ENCODE data around the gene TXNDC2.
"Not testable (repeated sequence)": the region's sequence is repeated elsewhere in the genome, so short reads cannot be mapped to it uniquely, and the experiment has no call there.

Gene TXNDC2

DNA sequence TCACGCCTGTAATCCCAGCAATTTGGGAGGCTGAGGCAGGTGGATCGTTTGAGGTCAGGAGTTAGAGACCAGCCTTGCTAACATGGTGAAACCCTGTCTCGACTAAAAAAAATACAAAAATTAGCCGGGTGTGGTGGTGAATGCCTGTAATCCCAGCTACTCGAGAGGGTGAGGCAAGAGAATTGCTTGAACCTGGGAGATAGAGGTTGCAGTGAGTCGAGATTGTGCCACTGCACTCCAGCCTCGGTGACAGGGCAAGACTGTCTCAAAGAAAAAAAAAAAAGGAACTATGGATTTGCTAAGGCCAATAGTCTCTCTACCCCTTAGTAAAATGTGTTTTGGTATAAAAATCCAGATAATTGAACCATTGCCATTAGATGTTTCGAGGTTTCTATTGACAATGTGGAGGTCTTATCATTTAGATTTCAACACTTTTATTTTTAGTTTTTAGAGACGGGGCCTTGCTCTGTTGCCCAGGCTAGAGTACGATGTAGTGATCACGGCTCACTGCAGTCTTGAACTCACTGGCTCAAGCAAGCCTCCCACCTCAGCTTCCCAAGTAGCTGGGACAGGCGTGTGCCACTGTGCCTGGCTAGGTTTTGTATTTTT, 1.1 kb upstream of the TXNDC2 start:
- no peak for DNase-seq (ENCODE audit: low spot score)

DNA sequence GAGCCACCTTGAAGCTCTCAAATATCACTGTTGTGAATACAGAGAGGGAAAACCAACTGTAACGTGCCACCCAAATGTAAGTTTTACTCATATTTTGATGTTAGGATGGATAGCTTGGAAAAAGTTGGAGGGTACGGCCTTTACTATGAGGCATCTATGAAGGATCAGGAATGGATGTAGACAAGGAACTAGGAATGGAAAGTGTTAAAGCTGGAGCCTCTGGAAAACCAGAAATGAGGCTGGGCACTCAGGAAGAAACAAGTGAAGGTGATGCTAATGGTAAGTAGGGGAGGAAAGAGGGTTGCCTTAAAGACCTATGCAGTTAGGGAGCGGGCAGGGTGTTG, 204 bp downstream of the TXNDC2 start:
- DNase-seq (ENCODE audit: low spot score), result no peak

DNA sequence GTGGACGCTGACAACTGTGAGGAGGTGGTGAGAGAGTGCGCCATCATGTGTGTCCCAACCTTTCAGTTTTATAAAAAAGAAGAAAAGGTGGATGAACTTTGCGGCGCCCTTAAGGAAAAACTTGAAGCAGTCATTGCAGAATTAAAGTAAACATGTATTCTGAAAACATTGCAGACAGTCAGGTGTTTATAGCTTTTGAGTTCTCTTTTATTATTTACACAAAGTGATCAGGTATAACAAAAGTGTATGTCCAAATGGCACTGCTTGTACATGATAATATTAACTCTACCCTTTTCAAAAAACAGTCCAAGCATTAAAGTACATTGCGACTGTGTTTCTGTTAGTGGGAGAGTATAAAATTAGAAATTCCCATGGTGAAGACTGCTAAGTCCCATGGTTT, 2.2 kb downstream of the TXNDC2 start:
- DNase-seq (ENCODE audit: low spot score), result no peak

DNA sequence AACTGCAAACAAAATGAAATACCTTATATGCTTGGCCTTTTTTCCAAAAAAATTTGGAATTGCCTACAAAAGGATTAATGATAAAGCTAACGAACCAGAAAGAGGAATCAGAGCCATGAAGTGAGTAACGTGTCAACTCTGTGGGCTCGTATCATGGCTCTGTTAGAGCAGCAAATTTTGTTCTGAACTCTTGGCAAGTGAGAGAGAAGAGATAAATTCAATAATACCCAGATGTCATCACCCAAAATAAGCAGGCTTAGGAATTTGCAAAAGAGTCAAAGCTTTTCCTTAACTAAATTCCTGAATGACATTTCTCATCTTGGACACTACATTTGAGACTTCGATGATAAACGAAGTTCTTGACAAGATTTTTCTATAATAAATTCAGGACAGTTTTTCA, 4.4 kb downstream of the TXNDC2 start:
- no peak for DNase-seq (ENCODE audit: low spot score)

DNA sequence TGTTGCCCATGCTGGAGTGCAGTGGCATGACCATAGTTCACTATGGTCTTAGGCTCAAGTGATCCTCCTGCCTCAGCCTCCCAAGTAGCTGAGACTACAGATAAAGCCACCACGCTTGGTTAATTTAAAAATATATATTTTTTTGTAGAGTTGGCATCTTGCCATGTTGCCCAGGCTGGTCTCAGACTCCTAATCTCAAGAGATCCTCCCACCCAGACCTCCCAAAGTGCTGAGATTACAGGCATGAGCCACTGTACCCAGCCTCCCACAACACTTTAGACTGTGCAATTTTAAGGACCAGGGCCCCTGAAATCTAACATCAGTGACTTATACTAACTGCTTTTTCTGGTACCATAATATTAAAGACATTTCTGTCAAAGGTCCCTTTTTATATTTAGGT, 5.2 kb downstream of the TXNDC2 start:
- DNase-seq (ENCODE audit: low spot score), result no peak

DNA sequence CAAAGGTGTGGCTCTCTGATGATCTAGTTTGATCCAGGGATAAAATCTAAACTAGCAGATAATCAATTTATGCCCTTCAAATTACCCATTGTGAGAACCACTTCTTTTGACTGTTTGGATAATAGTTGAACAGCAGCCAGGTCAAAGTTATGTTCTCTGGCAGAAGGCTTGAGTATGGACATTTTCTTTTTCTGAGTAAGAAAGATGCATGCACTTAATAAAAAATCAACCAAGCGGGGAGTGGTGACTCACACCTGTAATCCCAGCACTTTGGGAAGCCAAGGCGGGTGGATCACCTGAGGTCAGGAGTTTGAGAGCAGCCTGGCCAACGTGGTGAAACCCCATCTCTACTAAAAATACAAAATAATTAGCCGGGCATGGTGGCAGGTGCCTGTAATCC, 5.7 kb downstream of the TXNDC2 start:
- not testable (repeated sequence) for DNase-seq (ENCODE audit: low spot score)

DNA sequence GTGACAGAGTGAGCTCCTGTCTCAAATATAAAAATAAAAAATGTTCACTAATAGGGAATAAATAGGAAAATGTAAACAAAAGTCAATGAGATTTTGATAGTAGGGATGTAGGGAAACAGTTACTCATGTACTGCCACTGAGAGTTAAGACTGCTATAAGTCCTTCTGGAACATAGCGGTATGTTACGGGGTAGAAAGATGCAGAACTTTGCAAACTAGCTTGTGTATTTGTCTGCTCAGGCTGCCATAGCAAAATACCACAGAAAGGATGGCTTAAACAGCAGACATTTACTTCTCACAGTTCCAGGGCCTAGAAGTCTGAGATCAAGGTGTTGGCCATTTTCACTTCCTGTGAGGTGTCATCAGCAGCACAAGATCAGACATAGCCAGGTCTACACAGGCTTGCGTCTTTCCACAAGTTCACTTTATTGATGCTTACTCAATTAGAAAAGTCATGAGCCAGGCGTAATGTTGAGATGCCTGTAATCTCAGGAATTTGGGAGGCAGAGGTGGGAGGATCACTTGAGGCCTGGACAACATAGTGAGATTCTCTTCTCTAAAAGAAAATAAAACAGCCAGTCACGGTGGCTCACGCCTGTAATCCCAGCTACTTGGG, 8.8 kb downstream of the TXNDC2 start:
- no peak for DNase-seq (ENCODE audit: low spot score)

DNA sequence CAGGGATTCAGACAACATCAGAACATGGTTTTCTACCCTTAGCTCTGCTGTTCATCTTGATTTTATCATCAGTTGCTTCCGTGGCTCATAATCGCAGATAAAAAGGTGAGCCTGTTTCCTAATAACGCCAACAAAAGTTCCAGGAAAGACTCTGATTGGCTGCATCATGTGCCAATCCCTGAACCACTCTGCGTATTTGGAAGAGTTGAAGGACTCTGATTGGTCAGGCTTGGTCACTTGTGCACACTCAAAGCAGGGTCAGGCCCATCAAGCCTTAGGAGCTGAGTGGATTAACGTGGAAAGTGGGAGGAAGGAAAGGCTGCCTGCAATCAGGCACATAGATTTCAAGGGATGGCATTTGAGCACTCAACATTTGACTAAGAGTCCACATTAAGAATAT, 11.4 kb downstream of the TXNDC2 start:
- no peak for DNase-seq (ENCODE audit: low spot score)

DNA sequence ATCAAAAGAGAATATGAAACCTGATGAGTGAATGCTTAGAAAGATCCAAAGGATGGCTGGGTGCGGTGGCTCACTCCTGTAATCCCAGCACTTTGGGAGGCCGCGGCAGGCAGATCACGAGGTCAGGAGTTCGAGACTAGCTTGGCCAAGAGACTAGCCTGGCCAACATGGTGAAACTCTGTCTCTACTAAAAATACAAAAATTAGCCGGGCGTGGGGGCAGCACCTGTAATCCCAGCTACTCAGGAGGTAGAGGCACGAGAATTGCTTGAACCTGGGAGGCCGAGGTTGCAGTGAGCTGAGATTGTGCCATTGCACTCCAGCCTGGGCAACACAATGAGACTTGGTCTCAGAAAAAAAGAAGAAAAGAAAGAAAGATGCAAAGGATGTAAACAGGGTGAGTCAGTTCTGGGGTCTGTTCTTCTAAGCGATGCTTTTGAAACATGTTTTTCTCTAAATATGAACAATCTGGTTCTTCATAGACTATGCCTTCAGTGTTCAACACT, 12.1 kb downstream of the TXNDC2 start:
- not testable (repeated sequence) for DNase-seq (ENCODE audit: low spot score)

DNA sequence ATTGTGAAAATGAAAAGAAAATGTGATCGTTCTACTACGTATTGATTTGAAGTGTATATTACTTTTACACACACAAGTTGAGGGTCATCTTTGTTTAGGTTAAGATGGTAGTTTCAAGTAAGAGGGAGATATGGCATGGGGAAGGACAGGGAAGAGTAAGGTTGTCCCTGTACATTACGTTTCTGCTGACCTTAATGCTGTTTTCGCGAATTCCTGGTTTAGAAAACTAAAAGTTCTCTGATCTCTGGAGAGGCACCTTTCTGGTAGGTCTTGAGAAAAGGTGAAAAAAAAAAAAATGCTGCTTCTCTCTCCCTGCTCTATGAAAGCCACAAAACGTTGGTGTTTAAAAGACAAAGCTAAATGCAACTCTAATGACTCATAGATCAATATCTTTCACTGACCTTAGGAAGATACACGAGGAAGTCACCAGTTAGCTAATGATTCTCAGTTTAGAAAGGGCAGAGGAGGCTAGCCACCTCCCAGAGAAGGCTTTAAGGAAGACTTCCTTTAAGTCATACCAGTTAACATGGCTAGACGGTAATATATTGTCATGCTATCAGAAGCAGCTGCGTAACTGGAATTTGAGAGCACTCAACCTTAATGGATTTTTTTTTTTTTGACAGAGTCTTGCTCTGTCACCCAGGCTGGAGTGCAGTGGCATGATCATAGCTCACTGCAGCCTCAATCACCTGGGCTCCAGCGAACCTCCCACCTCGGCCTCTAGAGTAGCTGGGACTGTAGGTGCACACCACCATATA, 13.2 kb downstream of the TXNDC2 start:
- no peak for DNase-seq (ENCODE audit: low spot score)

DNA sequence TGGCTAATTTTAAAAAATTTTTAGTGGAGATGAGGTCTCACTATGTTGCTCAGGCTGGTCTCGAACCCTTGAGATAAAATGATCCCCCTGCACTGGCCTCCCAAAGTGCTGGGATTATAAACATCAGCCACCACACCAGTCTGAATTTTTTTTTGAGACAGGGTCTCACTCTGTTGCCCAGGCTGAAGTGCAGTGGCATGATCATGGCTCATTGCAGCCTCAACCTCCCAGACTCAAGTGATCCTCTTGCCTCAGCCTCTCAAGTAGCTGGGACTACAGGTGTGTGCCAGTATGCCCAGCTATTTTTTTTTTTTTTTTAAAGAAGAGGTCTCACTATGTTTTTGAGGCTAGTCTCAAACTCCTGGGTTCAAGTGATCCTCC, 13.8 kb downstream of the TXNDC2 start:
- not testable (repeated sequence) for DNase-seq (ENCODE audit: low spot score)

DNA sequence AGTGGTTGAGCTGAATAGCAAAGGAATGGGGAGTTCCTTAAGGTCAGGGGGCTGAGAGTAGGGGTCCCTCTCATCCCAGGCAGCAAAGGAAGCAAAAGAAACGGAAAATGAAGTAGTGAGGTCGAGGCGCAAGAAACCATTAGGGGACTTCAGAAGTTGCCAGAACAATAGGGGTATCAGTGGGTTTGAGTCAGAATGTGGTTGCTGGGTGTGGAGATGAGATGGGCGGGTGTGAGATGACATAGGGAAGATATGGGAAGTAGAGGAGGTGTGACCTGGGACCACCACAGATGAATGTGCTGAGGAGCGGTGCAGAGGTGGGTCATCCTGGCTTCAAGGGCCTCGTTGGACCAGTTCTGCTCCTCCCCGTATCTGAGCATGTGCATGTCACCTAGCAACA, 14.9 kb downstream of the TXNDC2 start:
- no peak for DNase-seq (ENCODE audit: low spot score)

DNA sequence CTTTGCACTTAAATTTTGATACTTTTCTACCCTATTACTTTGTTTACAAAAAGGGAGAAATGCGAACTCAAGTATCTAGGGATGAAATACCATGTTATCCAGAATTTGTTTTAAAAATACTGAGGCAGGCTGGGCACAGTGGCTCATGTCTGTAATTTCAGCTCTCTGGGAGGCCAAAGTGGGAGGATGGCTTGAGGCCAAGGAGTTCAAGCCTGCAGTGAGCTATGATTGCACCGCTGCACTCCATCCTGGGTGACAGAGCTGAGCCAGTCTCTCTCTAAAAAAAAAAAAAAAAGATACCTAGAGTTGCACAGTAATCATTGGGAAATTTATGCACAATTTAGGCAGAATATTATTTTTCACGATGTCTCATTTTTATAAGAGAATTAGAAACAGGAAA, 15.6 kb downstream of the TXNDC2 start:
- no peak for DNase-seq (ENCODE audit: low spot score)

DNA sequence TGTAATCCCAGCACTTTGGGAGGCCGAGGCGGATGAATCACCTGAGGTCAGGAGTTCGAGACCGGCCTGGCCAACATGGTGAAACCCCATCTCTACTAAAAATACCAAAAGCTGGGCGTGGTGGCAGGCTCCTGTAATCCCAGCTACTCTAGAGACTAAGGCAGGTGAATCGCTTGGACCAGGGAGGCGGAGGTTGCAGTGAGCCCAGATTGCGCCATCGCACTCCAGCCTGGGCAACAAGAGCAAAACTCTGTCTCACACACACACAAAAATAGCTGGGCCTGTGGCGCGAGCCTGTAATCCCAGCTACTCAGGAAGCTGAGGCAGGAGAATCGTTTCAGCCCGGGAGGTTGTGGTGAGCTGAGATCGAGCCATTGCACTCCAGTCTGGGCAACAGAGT, 16.5 kb downstream of the TXNDC2 start:
- not testable (repeated sequence) for DNase-seq (ENCODE audit: low spot score)

DNA sequence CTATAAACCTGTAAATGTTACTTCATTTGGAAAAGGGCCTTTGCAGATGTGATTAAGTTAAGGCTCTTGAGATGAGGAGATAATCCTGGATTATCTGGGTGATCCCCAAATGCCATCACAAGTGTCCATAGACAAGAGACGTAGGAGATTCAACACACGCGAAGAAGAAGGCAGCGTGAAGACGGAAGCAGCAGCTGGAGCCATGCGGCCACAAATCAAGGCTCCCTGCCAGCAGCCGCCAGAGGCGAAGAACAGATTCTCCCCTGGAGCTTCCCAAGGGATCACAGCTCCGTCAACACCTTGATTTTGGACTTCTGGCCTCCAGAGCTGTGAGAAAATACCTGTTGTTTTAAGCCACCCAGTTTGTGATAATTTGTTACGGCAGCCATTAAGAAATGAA, 17.1 kb downstream of the TXNDC2 start:
- DNase-seq (ENCODE audit: low spot score), result no peak

DNA sequence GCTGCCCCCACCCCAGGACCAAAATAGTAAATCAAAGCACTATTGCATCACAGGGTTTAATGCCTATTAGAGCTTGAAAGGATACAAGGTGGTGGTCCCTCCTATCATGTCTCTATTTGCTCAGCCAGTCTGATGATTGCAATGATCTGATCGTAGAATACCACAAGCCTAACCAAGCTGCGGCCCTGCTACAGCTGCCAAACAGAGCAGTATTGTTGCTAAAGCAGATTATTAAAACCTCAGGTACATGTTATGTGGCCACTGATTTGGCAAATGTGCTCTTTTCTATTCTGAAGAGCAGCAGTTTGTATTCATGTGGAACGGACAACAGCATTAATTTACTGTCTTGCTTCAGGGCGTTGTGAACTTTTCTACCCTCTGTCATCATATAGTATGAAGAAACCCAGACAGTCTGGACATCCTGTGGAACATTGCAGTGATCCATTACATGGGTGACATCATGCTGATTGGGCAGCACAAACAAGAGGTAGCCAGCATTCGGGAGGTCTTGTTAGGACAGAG, 19.7 kb downstream of the TXNDC2 start:
- DNase-seq (ENCODE audit: low spot score), result no peak

DNA sequence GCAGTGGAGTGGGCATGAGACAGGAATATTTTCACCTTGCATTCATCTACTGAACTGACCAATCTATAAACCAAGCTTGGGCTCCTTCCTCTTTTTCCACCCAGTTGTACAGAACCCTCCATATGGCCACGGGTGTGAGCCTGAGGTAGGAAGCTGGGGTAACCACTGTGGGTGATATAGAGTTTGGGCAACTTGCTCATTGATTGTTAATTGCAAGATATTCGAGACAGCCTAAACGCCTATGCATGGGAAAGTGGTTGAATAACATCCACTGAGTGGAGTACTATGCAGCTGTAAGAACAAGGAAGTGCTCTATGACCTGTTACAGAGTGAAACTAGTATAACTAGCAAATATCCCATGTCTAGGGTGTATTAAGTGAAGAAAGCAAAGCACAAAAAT, 20.7 kb downstream of the TXNDC2 start:
- DNase-seq (ENCODE audit: low spot score), result no peak

DNA sequence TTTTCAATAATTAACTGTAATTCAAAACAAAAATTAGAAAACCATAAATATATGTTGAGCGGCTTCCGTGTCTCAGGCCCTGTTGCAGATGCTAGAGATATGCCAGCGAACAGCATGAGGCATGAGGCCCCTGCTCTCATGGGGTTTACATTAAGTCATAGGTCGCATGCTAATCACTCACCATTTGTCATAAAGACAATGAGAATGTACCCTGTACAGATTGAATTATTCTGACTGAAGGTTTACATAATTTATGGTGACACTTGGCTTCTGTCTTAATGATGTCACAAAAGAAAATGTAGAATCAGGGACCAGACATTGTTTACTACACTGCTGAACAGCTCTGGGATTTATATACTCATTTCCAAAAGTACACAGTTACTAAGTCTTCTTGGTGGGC, 22.1 kb downstream of the TXNDC2 start:
- no peak for DNase-seq (ENCODE audit: low spot score)

DNA sequence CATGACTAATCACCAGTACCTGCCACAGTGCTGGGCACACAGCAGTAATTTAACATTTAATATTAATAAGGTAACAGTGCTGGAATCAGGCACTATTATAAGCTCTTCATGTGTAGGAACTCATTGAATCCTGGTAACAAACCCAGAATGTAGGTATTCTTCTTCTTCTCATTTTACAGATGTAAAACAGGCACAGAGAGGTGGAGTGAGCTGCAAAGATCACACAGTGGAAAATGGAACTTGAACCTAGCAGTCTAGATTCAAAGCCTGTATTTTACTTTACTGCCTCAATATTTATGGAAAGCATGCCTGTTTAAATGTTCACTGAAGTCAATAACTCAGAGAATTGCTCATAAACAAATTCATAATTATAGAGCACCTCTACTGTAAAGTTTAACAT, 24.3 kb downstream of the TXNDC2 start:
- DNase-seq (ENCODE audit: low spot score), result no peak

DNA sequence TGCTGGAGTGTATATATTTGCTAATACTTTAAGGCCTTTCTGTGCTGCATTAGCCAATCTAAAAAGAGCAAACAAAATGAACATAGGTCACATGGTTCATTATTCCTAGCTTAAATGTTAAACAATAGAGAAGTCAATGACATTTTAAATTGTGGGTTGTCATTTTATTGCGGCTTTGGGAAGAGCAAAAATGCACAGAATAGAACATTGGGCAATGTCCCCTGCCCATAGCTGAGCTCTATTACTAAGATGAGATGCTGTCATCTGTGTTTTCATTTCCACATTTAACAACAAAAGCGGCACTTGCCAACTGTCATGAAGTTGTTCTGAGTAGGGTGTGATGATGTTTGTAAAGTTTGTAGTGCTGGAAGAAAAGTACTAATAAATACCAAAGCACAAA, 24.9 kb downstream of the TXNDC2 start:
- no peak for DNase-seq (ENCODE audit: low spot score)

DNA sequence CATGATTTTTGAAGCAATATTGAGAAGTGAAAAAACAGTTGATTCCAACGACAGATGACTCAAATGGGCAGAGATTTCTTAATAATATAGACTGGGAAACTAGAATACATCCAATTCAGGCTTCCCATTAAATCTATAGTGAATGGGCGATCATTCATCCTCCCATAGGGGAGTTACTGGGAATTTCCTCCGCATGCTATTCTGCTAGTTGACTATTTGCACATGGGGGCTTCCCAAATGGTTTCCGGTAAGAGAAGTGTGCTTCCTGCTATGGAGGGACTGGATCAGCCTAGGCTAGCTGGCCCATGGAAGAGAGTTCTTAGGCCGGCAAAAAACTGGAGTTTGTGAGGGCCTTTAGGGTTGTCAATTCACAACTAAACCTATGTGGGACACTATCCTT, 25.5 kb downstream of the TXNDC2 start:
- DNase-seq (ENCODE audit: low spot score), result no peak

DNA sequence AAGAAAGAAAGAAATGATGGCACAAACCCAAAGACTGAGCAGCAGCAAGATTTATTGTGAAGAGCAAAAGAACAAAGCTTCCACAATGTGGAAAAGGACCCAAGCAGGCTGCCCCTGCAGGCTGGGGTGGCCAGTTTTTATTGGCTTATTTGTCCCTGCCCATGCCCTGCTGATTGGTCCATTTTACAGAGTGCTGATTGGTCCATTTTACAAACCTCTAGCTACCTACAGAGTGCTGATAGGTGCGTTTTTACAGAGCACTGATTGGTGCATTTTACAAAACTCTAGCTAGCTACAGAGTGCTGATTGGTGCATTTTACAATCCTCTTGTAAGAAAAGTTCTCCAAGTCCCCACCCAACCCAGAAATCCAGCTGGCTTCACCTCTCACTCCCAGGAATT, 26.5 kb downstream of the TXNDC2 start:
- not testable (repeated sequence) for DNase-seq (ENCODE audit: low spot score)

DNA sequence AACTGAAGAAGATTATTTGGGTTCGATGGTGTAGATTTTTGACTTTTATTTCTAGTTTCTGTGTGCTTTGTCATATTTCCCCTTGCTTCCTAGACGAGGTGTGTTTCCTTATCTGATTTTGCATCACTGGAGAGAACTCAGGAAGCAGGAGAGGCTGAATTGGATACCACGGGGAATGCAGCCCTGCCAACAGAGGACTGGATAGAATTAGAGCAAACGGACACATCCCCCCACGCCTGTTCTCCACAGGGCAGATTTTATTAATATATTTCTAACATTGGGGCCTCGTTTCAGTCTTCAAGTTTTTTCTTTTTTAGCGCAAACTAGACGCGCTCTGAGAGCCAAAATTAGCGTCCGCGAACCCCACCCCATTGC, 27.4 kb downstream of the TXNDC2 start:
- DNase-seq (ENCODE audit: low spot score), result no peak

Data from Ammon's horn (tissue), 1 donor.